Stimulated activated CD4-positive, alpha-beta T cell treated with anti-CD3 and anti-CD28 coated beads, Interleukin-2, amount 100 ng/mL, for 4 hours (primary cell): ENCODE results near the gene AKR1B1.

ENCODE experiments used
- DNase-seq: peaks from one replicate; pipeline ENCODE4 v3.0.0-alpha.2; 2020; ENCODE audit warnings: low read depth

Gene AKR1B1

DNA sequence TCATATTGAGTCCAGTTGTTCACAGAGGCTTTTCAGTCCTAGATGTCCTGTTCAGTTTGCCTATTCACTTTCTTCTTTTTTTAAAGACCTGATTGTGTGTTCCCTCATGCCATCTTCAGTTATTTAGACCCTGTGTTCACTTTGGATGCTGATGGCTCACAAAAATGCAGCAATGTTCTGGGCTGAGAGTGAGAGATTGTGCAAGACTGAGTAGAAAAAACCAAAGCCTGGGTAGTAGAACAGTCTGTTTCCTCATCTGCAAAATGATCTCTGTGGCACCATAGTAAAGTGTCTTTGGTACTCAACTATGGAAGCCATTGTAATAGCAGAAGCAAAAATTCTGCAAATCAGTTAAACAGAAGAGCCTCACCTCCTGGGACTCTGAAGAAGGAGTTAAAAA is 43.2 kb downstream of the AKR1B1 start:
- DNase-seq = no peak

DNA sequence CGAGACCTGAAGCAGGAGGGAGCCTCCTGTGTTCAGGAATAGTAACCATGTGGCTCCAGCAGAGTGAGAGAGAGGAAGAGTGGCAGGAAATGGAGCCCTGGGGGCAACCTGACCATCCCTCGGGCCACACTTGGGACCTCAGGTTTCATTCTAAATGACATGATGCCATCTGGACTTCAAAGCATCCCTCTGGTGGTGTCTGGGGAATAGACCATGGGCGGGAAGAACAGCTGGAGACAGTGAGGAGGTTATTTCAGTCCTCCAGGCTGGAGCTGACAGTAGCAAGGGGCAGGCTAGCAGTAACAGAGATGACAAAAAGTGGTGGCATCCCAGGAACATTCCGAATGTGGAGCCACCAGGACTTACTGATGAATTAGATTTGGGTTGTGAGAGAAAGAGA is 44.8 kb downstream of the AKR1B1 start:
- DNase-seq = no peak

DNA sequence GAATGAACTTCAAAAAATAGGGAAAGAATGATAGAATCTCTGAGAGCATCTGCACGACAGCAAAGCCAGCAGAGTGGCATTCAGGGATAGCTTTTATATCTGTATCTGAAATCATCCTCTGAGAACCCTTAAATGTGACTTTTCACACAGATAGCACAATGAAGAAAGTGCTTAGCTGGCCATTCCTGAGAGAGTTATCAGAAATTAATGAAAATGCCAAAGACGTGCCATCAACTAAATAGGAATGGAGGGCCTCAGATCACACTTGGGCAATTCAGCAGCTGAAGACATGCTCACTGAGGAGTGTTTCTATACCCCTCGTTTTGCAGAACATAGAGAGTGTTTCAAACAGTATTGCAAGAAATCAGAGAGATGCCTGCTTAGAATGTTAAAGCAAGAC is 51.6 kb downstream of the AKR1B1 start:
- DNase-seq = no peak

DNA sequence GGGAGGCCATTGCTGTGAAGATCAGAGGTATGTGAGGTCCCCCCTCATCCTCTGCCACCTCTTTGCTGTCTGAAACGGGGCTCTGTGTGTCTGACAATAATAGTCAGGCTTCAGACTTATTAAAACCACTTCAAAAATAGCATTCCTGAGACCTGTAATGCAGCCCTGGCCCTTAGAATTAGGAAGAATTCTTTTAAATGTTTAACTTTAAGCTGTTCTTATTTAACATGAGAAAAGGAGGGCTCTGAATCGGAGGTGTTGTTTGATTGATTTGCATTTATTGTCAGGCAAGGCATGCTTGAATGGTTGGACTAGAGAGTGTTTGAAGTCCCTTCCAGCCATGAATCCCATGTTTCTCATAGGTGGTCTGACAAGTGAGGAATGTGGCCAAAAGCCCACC is 52.5 kb downstream of the AKR1B1 start:
- DNase-seq = no peak

DNA sequence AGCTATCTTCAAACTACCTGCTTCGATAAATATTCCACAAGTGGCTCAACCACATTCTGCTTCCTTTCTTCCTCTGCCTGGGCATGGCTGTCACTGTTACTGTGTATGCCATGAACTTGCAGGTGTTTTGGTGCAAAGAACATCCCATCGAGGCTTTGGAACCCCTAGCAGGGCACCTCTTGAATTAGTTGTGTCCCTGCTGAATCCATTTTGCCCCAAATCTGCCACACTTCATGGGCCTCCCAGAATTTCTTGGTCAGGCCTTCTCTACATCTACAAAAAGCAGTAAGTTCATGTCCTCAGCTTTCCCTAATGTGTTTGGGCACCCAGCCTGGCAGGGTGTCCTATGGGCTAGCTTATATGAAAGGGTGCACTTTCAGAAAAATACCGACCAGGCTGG is 53.6 kb downstream of the AKR1B1 start:
- no peak for DNase-seq

DNA sequence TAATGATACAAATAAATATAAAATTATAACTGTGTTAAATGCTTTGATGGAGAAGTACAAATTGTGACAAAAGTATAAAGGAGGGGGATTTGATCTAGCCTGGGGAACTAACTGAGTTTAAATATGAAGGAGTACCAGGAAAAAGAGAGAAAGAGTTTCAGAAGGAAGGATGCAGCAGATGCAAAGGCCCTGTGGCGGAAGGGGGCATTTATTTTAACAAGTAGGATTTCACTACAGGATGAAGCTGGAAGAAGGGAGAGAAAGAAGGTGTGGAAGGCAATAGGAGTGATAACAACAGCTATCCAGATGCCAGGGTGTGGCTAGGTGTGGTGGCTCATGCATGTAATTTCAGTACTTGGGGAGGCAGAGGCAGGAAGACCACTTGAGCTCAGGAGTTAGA is 55.8 kb downstream of the AKR1B1 start:
- DNase-seq = no peak

DNA sequence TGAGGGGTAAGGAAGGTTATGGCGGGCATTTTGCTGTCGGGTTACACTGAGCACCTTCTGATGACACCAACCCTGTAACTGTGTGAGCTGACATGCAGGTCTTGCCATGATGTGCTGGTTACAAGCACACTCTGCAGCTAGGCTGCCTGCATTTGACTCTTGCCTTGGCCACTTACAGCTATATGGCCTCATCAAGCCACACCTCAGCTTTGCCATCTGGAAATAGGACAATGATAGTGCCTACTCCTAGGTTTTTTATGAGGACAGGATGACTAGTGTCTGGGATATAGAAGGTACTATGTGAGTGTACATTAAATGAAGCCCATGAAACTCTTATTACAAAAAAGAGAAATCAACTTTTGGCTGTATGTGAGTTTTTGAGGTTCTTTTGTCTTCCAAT is 58.0 kb downstream of the AKR1B1 start:
- DNase-seq = no peak

DNA sequence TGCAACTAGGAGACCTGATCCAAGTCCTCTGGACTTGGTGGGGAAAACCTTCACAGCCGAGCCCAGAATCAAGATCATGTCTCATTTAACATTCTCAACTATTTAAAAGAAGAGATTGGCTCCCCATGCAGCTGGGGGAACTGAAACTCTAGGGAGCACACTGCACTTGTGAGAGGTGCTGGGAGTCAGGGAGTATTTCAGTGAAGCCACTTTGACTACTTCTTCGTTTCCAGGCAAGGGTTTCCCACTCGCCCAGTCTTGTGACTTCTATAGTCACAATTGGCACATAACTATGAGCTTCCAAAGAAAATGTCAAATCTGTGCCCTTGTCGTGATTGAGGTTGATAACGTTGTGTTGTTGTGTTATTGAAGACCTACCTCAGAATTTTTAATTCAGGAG is 62.9 kb downstream of the AKR1B1 start:
- no peak for DNase-seq

DNA sequence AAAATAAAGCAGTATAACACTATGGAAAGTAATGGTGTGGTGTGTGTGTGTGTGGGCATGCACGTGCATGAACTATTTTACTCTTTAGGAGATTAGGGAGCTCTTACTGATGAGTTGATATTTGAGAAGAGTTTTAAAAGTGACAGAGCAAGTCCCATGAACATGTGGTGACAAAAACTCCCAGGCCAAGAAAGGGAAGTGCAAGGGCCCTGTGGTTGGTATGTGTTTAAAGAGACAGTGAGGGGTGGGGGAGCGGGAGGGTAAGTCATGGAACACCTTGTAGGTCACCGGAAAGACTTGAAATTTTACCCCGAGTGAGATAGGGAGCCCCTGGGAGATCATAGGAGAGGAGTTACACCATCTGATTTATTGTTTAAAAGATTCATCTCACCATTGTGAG is 63.3 kb downstream of the AKR1B1 start:
- DNase-seq = no peak

DNA sequence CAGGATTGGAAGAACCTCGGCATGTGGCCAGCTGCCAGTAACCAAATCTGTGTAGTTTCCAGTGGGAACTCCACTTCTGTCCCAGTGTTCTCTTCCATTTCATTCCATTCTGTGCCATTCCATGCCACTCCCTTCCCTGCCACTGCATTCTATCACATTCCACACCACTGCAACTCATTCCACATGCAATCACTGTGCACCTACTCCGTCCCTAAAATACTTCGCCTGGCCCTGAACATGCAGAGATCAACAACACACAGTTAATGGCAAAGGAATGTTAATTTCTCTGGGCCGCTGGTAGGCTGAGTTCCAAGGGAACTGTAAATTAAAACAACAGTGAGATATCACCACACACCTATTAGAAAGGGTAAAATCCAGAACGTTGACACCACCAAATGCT is 64.8 kb downstream of the AKR1B1 start:
- DNase-seq = no peak
